ENCODE measurements around the gene DPP10. TPM values are rescaled to one million over a fixed set of nuclear protein-coding genes. Genes with fewer than 3 reads are reported as not detected.

DPP10 gene
- total RNA-seq, 1 experiment from 2014 or later: not detected

DNA sequence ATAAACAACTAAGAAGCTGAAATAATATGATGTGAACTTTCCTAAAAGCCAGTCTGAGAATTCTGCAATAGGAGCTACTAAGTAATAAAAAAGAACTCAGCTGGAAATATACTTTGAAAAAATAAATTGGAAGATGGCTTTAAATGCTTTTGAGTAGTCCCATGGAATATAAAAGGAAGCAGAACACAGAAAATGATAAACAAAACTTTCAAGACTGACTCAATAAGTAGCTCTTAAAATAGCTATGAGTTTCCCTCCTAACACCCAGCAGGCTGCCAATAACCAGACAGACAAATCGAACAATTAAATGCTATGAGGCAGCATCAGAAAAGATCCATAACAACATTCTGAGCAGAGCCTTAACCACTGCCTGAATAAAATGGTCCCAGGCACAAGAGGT lies 319.9 kb downstream of the DPP10 start:
- H3K27me3 ChIP-seq (ENCODE audit: low read length): peaks cover 18% of the 10 kb centered on the region
- ATAC-seq (no peak), DNase-seq (no peak)
- no peaks in the 10 kb centered on the region for H3F3A ChIP-seq (ENCODE audit: low read length, unreplicated experiment)
- ChIA-PET CTCF (no interaction called here), POLR2A (ENCODE audit: unreplicated experiment) (no interaction called here)
- H3K4me2 ChIP-seq (ENCODE audit: low read length): no peak overlapping the region
- no TSS peak for BruUV-seq (replicated peaks)
- H4K20me1 ChIP-seq (ENCODE audit: low read length): no peaks in the 10 kb centered on the region
- no peaks in the 10 kb centered on the region for H3K79me2 ChIP-seq (ENCODE audit: low read length)
- no peaks in the 10 kb centered on the region for H3K9me2 ChIP-seq (replicated peaks; ENCODE audit: low read length)
- no peak overlapping the region for H3K27ac ChIP-seq (ENCODE audit: low read length)
- no peaks in the 10 kb centered on the region for H3K4me1 ChIP-seq (ENCODE audit: insufficient read depth, low read length)
- H3K9ac ChIP-seq (ENCODE audit: low read length): no peak overlapping the region
- H2AFZ ChIP-seq (ENCODE audit: low read length): no peak overlapping the region
- no peaks in the 10 kb centered on the region for H3K9me3 ChIP-seq (ENCODE audit: low read length)
- intact Hi-C loops (cut with micrococcal nuclease): no loop called here
- TF ChIP-seq EZH2 (IDR thresholded peaks at IDR 0.05; ENCODE audit: low read length, unreplicated experiment) (no peak), EZH2phosphoT487 (IDR thresholded peaks at IDR 0.05; ENCODE audit: borderline replicate concordance, low read length) (no peak)
- TF ChIP-seq, protein P1, sequence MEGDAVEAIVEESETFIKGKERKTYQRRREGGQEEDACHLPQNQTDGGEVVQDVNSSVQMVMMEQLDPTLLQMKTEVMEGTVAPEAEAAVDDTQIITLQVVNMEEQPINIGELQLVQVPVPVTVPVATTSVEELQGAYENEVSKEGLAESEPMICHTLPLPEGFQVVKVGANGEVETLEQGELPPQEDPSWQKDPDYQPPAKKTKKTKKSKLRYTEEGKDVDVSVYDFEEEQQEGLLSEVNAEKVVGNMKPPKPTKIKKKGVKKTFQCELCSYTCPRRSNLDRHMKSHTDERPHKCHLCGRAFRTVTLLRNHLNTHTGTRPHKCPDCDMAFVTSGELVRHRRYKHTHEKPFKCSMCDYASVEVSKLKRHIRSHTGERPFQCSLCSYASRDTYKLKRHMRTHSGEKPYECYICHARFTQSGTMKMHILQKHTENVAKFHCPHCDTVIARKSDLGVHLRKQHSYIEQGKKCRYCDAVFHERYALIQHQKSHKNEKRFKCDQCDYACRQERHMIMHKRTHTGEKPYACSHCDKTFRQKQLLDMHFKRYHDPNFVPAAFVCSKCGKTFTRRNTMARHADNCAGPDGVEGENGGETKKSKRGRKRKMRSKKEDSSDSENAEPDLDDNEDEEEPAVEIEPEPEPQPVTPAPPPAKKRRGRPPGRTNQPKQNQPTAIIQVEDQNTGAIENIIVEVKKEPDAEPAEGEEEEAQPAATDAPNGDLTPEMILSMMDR (conservative IDR thresholded peaks at IDR 0.05; ENCODE audit: low read depth, low read length): no peak
- H3K36me3 ChIP-seq (ENCODE audit: low read depth, low read length): no peaks in the 10 kb centered on the region
- H3K4me3 ChIP-seq (ENCODE audit: low read length): no peak overlapping the region

DNA sequence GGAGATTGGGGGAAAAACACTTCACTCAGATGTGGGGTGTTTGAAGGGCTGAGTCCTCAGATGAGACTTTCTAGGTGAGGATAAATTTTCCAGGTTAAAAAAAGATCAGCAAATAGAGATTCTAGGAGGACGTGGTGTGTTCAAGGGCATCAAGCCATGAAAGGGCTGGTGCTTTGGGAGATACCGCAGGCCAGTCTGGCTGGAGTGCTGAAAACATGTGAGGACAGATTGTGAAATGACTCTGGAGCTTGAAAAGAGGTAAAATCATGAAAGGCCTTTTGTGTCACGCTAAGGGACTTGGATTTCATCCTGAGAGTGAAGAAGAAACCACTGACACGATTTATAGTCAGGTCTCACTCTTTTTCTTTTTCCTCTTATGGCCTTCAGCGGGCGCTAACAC lies 320.5 kb downstream of the DPP10 start:
- Histone ChIP-seq H3K4me2 (ENCODE audit: low read length) (no peak overlapping the region), H4K20me1 (ENCODE audit: low read length) (no peaks in the 10 kb centered on the region), H3K4me3 (ENCODE audit: low read length) (no peak overlapping the region), H3K79me2 (ENCODE audit: low read length) (no peaks in the 10 kb centered on the region), H3K4me1 (ENCODE audit: insufficient read depth, low read length) (no peaks in the 10 kb centered on the region), H3K27ac (ENCODE audit: low read length) (no peak overlapping the region), H2AFZ (ENCODE audit: low read length) (no peak overlapping the region), H3K9me3 (ENCODE audit: low read length) (no peaks in the 10 kb centered on the region), H3K9ac (ENCODE audit: low read length) (no peak overlapping the region), H3F3A (ENCODE audit: low read length, unreplicated experiment) (no peaks in the 10 kb centered on the region), H3K27me3 (ENCODE audit: low read length) (peaks cover 12% of the 10 kb centered on the region), H3K9me2 (replicated peaks; ENCODE audit: low read length) (no peaks in the 10 kb centered on the region), H3K36me3 (ENCODE audit: low read depth, low read length) (no peaks in the 10 kb centered on the region)
- CTCF ChIA-PET: no interaction called here
- no peak for ATAC-seq
- no TSS peak for BruUV-seq (replicated peaks)
- intact Hi-C loops (cut with micrococcal nuclease): no loop called here
- TF ChIP-seq EZH2 (IDR thresholded peaks at IDR 0.05; ENCODE audit: low read length, unreplicated experiment): no peak
- TF ChIP-seq EZH2phosphoT487 (IDR thresholded peaks at IDR 0.05; ENCODE audit: borderline replicate concordance, low read length): no peak
- TF ChIP-seq, protein P1 (conservative IDR thresholded peaks at IDR 0.05; ENCODE audit: low read depth, low read length): no peak
- no peak for DNase-seq
- POLR2A ChIA-PET (ENCODE audit: unreplicated experiment): no interaction called here

DNA sequence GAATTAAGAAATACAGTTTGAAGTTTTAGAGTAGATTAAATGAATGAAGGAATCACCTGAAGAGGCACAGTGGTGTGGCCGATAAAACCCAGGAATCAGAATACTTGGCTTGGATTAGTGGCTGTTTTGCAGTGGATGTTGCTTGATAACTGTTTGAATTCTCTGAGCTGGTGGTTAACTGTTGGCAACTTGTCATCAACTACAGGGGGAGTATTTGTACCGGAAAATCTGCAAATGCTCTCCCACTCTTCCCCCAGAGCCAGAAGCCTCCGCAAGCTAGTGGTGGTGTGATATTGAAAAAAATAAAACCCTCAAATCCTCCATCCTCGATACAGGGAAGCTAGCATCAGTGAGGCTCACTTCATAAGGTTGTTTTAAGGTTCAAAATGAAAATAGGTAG lies 326.7 kb downstream of the DPP10 start:
- Histone ChIP-seq H3K79me2 (ENCODE audit: low read length) (no peaks in the 10 kb centered on the region), H3F3A (ENCODE audit: low read length, unreplicated experiment) (no peaks in the 10 kb centered on the region), H3K36me3 (ENCODE audit: low read depth, low read length) (no peaks in the 10 kb centered on the region), H3K4me2 (ENCODE audit: low read length) (no peak overlapping the region), H3K4me3 (ENCODE audit: low read length) (no peak overlapping the region), H3K9me3 (ENCODE audit: low read length) (no peaks in the 10 kb centered on the region), H3K27me3 (ENCODE audit: low read length) (no peaks in the 10 kb centered on the region), H3K9ac (ENCODE audit: low read length) (no peak overlapping the region), H2AFZ (ENCODE audit: low read length) (no peak overlapping the region), H3K27ac (ENCODE audit: low read length) (no peak overlapping the region), H3K4me1 (ENCODE audit: insufficient read depth, low read length) (no peaks in the 10 kb centered on the region), H3K9me2 (replicated peaks; ENCODE audit: low read length) (no peaks in the 10 kb centered on the region), H4K20me1 (ENCODE audit: low read length) (no peaks in the 10 kb centered on the region)
- intact Hi-C loops (cut with micrococcal nuclease): no loop called here
- CTCF ChIA-PET: no interaction called here
- no peak for DNase-seq
- POLR2A ChIA-PET (ENCODE audit: unreplicated experiment): no interaction called here
- BruUV-seq (replicated peaks): no TSS peak
- TF ChIP-seq EZH2phosphoT487 (IDR thresholded peaks at IDR 0.05; ENCODE audit: borderline replicate concordance, low read length): no peak
- no peak for TF ChIP-seq EZH2 (IDR thresholded peaks at IDR 0.05; ENCODE audit: low read length, unreplicated experiment)
- TF ChIP-seq, protein P1 (conservative IDR thresholded peaks at IDR 0.05; ENCODE audit: low read depth, low read length): no peak
- ATAC-seq: no peak

All from PC-3 (cell line).